NCI-H2081 treated with DMSO at 0.1 percent for 48 hours (cell line): ENCODE results near the gene AOAH.

Source experiments
- DNase-seq: peaks from one replicate; lab custom pipeline; 2025; lab: John Stamatoyannopoulos, UW

The AOAH gene

DNA sequence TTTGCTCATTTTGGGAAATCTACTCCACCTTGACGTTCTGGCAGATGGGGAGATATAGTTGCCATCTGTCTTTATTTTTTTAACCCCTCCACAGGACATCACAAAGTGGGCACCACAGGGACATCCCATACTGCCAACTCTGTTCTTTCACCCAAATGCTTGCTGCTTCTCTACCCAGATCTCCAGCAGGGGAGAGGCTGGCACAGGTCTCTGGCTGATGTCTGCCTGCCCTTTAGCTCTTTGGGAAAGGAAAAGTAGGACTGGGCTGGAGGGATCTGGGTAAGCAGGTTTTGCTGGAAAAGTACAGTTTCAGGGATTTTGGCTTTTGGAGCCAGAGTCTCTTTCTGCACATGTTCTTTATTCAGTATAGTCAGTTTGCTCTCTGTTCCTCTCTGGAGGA lies 178.0 kb downstream of the AOAH start:
- DNase-seq: no peak

DNA sequence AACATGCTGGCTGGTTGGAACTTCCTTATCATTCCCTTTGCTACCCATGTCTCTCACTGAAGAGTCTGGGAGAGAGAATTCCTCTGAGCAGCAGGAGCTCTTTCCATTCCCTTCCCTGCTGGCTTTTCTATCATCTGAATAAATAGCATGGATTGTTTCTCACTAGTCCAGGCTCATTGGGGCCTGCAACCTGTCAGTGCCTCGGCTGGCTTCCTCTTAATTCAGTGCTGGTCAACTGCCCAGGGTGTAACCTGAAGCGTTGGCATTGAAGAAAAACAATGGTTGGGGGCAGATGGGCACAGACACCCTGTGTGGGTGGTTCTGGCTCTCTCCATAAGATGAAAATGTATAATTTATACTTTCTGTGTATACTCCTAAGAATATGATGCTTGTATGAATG lies 179.0 kb downstream of the AOAH start:
- no peak for DNase-seq

DNA sequence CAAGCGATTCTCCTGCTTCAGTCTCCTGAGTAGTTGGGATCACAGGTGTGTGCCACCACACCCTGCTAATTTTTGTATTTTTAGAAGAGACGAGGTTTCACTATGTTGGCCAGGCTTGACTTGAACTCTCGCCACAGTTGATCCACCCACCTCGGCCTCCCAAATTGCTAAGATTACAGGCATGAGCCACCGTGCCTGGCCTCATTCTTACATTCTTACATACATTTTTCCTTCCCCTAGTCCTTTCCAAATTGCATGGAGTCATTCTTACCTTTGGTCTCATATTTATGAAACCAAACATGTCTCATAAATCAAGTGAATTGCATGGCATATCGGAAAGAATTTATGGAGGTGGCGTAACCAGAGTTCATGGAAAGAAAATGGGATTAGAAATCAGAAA lies 186.2 kb downstream of the AOAH start:
- no peak for DNase-seq

DNA sequence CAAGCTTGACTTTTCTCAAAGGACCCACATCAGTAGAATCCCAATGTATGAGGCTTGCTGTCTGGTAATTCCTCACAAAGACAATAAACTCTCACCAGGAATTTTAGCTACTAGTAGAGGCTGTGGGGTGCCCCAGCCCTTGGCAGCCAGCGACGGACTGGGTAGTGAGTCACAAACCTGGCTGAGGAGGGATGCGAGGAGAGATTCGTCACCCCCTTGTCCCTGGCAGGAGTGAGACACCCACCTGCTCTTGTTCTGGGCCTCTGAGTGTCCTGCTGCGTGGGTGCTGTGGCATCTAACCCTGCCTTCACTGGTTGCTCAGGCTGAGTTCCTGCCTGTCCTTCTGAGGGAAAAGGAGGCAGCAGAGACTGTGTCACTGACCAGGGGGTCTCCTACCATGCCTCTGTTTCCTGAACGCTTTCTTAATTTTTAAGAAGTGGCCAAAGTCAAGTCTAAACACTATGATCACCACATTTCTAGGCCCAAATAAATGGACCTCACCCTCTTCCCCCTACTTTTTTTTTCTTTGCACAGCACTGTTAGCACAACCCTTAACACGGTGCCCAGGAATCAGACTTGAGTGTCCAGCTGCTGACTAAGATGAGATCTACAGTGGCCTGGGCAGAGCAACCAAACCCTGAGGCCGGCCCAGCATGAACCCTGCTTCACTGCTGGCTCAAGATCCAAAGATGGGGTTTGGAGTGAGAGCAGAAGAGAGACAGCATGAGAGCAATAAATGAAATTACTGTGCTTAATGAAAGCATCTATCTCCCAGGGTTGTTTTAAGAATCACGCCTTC lies 188.2 kb downstream of the AOAH start:
- no peak for DNase-seq

DNA sequence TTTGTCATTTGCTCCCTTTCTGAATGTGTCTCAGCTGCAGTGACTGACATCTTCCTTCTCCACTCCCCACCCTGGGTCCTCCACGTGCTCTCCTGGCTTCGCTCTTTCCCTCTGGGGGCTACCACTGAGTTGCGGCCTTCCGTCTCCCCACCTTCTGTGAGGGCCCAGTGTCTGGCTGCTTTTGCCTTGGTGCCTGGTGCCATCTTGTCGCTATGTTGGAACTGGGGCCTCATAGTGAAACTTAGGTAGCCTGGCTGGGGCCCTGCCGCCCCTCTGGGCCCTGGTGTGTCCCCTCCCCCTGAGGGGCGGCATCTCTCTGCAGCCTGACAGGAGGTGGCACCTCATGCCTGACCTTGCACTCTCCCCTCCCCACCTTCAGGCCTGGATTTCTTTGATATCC lies 190.6 kb downstream of the AOAH start:
- no peak for DNase-seq

DNA sequence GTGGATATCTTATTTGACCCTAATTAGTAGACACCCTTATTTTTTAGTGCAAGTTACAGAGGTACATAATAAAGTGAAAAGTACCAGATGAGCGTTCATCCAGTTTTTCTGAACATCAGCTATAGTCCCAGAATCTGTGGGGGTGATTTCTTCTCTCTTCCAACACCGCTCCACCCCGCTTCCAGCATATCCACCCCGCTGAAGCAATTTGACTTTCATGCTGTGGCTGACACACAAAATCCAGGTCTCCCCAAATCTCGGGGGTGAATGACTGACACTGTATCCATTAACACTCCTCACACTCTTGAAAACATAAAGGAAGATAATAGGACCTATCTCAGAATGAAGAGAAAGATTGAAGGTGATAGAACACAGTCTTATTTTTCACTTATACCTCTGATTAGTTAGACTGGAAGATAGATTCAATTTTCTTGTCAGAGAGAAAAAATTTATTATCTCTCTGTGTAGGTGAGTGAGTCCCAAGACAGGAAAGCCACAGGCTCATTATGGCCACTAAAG lies 191.3 kb downstream of the AOAH start:
- no peak for DNase-seq

DNA sequence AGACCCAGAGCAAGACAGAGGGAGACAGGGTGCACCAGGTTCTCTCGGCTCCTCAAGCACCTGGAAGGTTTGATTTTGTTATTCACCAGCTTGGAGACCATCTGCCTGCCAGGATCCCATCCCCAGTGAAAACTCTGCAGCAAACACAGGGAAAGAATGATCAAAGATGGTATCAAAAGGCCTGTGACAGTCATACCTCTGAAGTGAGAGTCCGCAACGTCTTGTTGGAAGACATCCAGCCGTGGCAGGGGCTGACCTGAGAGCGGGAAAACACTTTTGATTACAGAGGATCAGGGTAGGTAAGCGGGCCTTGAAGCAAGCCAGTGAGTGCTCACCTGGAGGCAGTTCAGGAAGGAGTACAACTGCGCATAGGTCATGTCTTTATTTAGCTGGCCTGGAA lies 192.3 kb downstream of the AOAH start:
- DNase-seq: no peak

DNA sequence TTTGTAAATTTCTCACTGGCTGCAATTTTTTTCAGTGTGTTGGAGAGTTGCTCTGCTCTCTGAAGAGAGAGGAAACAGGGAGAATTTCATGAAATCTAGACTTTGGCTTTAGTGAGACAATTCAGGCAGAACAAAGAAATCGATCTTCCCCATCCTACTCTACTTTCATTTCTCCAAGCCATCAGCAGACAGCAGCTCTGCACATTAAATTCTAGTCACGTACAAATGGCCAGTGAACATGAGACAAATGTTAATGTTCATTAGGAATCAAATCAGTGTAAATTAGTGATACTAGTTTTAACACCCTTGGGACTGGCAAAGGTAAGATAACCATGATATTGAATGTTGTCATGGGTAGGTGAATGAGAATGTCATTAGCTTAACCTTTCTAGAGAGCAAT lies 193.8 kb downstream of the AOAH start:
- no peak for DNase-seq

DNA sequence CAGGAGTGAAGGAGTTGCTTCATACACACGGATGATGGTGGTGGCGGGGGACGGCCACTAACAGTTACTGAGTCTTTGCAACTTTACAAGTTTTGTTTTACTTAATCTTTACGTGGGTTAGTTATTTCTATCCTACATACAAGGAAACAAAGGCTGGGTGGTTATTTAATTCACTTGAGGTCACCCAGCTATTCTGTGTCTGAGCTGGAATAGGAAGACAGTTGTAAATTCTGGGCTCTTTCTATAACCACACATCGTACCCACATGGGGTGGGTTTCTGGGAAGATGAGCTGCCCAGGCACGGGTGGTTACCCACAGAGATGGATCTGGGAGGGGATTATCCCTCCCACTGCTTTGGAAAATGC lies 196.8 kb downstream of the AOAH start:
- DNase-seq: no peak

DNA sequence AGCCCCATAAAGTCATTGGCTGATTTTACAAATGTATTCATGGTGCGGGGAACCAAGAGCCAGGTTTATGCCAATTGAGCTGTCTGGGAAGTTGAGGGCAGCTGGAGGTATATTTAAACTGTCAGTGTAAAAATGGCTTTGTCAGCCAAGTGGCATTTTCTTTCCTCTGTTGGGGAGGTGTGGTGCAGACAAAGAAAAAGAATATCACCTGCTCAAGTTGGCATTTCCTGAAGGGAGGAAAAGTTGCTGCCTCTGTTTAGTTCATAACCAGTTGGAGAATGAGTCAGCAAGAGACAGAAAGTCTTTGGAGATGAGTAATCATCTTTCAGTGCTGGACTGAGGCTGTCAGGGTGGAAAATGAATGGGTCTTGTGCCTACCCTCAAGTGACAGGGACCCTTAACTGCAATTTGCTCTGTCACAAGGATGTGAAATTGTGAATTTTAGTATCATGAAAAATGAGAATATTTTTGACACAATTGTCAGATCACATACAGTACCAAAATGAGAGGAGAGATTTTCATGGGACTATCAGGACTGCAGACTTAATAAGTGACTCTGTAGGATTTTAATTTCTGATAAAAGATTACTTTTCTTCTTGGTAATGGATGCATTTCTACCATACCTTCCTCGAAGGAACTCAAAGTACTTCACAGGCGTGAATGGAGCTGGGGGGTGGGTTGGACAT lies 197.3 kb downstream of the AOAH start:
- DNase-seq: no peak

DNA sequence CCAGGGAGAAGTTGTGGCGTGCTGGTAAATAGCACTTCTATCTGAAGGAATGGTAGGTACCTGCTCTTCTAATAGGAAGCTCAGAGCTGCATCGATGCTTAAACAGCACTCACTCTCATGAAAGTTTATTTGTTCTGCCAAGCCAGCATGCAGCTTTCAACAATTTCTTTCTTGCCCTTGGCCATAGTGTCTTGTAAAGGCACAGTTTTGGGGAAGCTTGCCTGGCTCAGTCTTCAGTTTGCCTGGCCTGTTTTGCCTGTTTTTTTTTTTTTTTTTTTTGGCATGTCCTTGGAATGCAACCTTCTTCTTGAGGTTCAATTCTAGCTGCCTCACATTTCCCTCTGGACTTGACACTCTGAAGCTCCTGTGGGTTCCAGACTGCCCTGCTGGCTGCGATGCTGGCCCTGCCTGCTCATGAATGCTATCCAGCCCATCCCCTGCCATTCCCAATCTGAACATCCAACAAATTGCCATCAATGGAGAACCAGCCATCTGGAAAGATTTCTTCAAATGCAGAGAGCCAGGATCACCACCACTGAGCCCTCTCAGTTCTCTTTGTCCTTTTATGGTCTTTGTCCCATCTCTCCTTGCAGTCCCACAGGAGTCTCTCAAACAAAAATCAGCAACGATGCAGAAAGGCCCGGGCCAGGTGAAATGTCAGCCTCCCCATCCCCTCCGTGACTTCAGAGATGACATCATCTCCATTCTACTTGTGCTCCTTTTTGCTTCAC lies 200.8 kb downstream of the AOAH start:
- no peak for DNase-seq

DNA sequence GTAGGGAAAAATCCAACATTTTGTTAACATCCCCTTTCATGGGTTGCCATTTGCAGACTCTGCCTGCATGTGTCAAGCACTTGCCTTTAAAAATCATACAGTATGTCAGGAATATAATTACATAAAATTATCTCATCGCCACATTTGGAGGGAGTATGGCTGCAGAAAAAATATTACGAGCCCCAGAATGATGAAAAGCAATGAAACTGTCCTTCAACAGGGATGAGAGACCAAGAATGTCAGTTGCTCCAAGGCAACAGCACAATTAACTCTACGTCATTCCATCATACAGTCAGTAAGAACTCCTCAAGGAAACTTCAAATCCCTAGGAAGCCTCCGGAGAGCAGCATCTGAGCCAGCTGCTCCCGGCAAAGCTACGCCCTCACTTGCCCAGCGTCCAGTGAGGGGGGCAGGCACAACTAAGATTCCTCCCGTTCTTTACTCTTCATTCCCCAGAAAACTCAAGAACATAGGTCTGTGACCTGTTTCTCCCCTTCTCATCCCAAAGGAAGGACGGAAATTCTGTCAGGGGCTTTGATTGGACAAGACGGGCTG lies 201.8 kb downstream of the AOAH start:
- no peak for DNase-seq

DNA sequence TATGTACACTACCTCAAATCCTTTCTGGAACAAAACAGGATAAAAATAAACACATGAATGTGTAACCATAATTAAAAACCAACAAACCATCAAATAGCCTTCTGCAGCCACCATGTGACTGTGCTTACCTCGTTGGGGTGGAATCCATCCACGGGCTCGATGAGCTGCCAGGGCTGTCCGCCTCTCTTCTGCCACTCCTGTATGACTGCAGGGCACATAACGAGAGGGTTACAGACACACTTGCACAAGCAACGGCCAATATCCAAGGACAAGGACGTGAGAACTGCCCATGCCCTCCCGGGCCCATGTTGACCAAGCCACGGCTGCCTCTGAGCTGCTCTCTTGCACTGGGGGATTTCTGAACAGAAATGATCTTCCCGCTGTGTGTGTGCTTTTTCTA lies 202.4 kb downstream of the AOAH start:
- DNase-seq: no peak

DNA sequence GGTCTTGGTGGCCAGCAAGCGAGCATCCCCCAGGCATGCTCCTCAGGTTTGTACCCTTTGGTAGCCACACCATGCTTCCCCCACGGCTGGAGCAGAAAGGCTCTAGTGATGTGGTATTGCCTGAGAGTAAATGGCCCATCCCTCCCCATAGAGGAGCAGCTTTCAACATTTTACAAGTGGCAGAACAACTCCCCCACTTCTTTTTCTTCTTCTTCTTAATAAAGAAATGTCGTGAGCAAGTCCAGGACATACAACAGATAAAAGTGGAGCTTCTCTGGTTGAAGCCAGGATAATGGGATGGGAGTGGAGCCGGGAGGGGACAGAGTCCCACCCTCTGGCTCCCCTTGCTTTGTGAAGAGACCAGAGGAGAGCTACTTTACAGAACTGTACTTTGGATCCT lies 203.2 kb downstream of the AOAH start:
- DNase-seq: no peak

DNA sequence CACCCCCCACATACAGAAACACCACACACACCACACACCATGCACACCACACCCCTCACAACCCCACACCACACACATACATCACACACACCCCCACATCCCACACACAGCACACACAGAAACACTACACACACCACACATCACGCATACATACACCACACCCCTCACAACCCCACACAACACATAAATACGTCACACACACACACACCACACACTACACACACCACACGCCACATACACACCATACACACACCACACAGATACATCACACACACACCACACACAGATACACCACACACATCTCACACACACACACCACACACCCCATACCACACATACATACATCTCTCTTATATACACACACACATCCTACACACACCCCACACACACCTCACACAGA lies 208.4 kb downstream of the AOAH start:
- DNase-seq: no peak

DNA sequence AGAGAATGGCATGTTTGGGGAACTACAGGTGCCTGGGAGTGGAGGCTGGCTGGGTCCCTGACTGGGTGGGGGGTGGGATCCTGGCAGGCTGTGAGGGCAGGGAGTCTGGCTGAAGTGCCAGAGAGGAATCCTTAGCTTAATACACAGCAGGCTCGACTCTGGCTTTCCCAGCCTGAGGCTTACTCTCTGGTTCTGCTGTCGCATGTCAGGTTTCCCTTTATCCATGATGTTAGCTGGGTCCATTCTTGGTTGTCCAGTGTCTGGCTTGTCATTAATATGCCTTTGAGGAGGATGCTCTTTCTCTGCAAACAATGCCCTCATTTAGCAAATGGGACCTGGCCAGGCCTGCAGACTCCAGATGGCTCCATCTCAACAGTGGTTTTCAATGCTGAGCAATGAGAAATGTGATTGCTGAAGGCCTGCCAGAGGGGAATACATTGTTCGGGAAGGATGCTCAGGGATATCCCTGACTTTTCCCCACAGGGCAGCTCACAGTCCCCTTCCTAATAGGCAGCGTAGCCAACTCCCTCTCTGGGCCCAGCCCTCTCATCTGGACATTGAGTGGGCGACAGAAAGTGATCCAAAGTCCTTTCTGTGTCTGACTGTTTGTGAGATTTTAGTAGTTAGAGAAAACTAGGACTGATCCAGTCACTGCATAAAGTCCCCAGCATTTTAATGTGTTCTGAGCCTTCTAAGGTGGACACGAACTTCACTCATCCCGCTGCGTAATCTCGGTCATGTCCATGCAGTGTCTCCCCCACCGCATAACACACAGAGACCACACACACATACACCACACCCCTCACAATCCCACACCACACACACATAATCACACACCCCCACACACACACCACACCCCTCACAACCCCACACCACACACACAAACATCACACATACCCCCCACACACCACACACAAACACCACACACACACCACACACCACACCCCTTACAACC lies 209.7 kb downstream of the AOAH start:
- no peak for DNase-seq

DNA sequence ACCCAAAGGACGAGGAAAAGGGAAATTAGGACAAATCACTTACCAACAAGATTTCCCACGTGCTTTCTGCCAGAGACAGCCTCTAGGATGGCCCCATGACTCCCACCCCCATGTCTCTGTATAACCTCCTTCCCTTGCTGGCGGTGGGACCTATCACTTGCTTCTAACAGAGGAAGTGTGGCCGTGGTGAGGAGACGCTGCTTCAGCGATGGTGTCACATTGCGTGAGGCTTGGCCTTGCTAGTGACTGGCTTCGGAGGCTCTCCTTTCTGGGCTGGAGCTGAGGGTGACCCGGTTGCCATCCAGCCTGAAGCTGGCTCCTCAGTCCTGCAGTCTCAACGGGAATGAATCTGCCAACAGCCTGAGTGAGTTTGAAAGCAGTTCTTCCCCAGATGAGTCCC lies 210.9 kb downstream of the AOAH start:
- no peak for DNase-seq

DNA sequence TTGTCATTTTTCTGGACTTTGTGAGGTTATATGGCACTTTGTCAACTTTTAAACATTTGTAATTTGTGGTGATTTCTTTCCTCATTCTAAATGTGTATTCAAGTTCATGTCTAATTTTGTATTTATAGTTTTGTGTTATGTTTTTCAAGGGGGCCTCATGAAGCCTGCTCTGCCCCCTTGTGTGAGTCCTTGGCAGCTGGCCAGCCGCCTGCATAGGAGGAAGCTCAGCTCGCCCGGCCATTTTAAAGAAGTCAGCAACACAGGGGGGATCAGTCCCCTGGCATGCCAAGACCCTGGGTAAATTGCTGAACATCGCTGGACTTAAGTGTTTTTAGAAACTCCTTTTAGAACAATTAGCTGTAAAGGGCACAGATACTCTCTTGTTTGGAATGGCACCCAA lies 211.7 kb downstream of the AOAH start:
- no peak for DNase-seq

DNA sequence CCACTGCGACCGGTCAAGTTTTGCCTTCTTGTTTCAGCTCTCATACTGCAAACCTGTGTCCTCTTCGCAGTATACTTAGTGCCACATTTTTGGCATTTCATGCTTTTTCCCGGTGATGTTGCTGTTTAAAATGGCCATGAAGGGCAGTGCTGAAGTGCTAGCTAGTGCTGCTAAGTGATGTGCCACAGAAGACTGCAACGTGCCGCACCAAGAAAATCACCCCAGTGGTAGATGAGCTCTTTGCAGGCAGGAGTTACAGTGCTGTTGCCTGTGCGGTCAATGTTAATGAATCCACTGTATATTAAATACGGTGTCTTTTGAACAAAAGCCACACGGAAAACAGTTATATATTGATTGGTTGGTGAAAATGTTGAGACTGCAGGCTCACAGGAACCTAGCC lies 214.3 kb downstream of the AOAH start:
- DNase-seq: no peak

DNA sequence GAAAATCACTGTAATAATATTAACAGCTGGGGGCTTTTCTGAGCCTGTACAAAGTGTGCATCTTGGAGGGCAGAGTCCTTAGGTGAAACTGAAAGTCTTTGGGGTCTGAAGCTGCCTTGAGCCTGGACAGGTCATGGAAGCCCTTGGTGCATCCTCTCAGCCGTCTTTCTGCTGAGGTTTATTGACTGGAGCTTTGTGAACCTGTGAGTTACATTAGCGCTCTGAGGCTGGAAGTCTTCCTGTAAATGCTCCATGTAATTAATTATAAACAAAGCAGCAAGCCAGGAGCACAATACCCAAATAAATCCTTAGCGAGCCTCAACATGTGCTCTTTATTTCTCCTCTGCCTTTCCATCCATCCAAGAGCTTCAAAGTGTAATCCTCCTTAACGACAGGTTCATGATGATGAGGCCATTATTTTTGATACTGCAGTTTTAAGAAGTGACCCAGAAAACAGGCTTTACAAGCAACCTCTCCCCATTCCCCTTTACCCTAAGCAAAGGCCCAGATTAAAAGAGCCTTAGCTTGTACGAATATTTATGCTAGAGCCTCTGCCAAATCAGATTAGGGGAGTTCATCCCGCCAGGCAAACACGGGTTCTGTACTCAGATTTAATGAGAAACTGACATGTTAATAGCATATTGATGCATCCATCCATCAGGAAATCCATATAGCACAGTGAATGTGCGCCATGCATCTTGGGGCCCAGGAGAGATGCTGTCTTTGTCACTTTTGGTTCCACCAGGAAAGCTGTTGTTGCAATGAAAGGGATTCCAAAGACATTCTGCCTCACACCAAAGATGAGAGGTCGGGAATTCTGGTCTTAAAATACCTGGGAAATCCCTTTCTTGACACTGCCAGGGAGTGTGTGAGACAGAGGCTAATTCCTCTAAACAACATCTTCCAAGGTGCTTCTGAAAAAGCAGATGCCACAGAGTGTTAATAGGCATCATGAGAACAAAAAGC lies 216.5 kb downstream of the AOAH start:
- no peak for DNase-seq
